Measurements from ENCODE around the gene PTPRN2.
"Not testable (repeated sequence)": the region's sequence is repeated elsewhere in the genome, so short reads cannot be mapped to it uniquely, and the experiment has no call there.

The PTPRN2 gene

DNA sequence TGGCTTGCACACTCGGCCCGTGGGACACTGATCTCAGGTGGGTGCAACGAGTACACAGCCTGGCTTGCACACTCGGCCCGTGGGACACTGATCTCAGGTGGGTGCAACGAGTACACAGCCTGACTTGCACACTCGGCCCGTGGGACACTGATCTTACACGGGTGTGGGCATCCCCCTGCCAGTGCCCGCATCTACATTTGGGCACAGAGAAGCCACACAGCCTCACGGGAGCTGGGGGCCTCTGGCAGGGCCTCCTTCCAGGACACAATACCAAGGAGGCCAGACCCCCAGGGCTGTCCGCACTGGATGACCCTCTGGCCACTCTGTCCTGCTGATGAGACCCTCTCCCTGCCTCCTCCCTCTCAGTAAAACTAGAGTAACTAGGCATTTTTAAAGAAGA, 920.4 kb downstream of the PTPRN2 start:
- no peak overlapping the region for H3K4me3 ChIP-seq (ENCODE audit: low read length)
- TF ChIP-seq, protein P1, sequence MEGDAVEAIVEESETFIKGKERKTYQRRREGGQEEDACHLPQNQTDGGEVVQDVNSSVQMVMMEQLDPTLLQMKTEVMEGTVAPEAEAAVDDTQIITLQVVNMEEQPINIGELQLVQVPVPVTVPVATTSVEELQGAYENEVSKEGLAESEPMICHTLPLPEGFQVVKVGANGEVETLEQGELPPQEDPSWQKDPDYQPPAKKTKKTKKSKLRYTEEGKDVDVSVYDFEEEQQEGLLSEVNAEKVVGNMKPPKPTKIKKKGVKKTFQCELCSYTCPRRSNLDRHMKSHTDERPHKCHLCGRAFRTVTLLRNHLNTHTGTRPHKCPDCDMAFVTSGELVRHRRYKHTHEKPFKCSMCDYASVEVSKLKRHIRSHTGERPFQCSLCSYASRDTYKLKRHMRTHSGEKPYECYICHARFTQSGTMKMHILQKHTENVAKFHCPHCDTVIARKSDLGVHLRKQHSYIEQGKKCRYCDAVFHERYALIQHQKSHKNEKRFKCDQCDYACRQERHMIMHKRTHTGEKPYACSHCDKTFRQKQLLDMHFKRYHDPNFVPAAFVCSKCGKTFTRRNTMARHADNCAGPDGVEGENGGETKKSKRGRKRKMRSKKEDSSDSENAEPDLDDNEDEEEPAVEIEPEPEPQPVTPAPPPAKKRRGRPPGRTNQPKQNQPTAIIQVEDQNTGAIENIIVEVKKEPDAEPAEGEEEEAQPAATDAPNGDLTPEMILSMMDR (conservative IDR thresholded peaks at IDR 0.05; ENCODE audit: low read length), result no peak
- DNase-seq (ENCODE audit: low read depth), result no peak

DNA sequence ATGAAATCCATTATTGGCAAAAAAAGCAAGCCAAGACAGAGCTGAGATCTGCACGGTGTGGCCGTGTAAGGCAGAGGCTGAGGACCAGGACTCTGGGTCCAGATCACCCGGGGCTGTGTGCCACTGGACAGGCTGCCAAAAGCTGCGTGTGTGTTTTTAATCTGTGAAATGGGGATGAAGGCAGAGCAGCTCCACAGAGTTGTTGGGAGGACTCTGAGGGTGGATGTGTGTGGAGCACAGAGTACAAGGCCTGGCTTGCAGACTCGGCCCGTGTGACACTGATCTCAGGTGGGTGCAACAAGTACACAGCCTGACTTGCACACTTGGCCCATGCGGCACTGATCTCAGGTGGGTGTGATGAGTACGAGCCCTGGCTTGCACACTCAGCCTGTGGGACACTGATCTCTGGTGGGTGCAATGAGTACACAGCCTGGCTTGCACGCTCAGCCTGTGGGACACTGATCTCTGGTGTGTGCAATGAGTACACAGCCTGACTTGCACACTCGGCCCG, 921.0 kb downstream of the PTPRN2 start:
- DNase-seq (ENCODE audit: low read depth), result no peak
- no peak overlapping the region for H3K4me3 ChIP-seq (ENCODE audit: low read length)
- TF ChIP-seq, protein P1 (conservative IDR thresholded peaks at IDR 0.05; ENCODE audit: low read length), result no peak

DNA sequence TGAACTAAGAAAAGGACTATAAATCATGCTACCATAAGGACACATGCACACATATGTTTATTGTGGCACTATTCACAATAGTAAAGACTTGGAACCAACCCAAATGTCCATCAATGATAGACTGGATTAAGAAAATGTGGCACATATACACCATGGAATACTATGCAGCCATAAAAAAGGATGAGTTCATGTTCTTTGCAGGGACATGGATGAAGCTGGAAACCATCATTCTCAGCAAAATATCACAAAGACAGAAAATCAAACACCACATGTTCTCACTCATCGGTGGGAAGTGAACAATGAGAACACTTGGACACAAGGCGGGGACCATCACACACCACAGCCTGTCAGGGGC, 922.0 kb downstream of the PTPRN2 start:
- DNase-seq (ENCODE audit: low read depth); H3K4me3 ChIP-seq (ENCODE audit: low read length): not testable (repeated sequence)

- TF ChIP-seq, protein P1 (conservative IDR thresholded peaks at IDR 0.05; ENCODE audit: low read length), result no peak
- DNase-seq (ENCODE audit: low read depth), result no peak
- H3K4me3 ChIP-seq (ENCODE audit: low read length), result no peak overlapping the region
These were observed 922.6 kb downstream of the PTPRN2 start for GRCh38 chr7:157664871-157665633.

DNA sequence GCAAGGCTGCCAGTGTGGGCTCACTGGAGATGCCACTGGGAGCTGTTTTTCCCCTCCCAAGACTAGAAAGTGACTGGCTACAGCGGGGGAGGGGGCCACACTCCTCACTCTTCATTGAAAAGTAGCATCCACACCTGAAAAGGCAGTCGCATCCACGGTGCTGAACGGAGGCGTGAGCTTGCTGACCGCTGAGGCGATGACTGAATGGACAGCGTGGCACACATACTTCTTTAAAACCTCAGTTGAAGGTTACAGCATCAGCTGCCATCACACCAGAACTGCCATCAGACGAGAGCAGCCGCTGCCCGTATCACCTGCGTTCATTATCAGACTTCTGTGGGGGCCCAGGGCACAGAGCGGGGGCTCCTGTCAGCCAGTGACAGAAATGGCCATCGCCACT, 923.6 kb downstream of the PTPRN2 start:
- TF ChIP-seq, protein P1 (conservative IDR thresholded peaks at IDR 0.05; ENCODE audit: low read length), result no peak
- DNase-seq (ENCODE audit: low read depth), result no peak
- no peak overlapping the region for H3K4me3 ChIP-seq (ENCODE audit: low read length)

- H3K4me3 ChIP-seq (ENCODE audit: low read length), result no peak overlapping the region
- no peak for DNase-seq (ENCODE audit: low read depth)
These were observed 924.5 kb downstream of the PTPRN2 start for GRCh38 chr7:157662981-157663716.

DNA sequence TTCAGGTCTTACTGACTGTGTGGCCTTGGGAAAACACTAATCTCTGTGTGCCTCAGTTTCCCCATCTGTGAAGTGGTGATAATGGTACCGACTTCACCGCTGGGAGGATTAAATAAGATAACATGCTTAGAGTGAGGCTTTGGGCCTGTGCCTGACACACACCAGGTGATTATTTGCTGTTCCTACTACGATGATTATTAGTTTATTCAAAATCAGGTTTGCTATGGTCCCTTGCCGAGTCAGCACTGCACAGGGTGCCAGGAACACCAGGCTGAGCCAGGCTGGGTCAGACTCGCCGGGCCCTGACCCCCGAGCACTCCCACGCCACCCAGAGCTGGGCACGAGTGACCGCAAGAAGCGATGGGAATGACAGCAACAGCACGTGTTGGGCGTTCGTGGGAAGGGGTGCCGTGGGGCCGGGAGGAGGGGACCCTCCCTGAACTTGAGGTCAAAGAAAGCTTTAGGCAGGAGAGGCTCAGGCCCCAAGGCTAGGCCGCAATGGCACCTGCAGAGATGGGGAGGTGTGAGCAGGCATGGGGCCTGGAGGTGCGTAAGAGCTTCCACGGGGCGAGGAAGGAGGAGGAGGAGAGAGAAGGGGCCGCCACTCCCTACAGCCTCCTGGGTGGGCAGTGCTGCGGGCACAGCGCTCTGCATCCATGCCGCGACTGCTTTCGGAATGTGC, 925.4 kb downstream of the PTPRN2 start:
- TF ChIP-seq, protein P1 (conservative IDR thresholded peaks at IDR 0.05; ENCODE audit: low read length), result no peak
- no peak for DNase-seq (ENCODE audit: low read depth)

More at GRCh38 chr7:157662981-157663716, 924.5 kb downstream of the PTPRN2 start:
- TF ChIP-seq, protein P1 (conservative IDR thresholded peaks at IDR 0.05; ENCODE audit: low read length), result no peak

More for the DNA sequence above, 925.4 kb downstream of the PTPRN2 start:
- H3K4me3 ChIP-seq (ENCODE audit: low read length), result no peak overlapping the region

Measured in AG10803 (cell line).